CD14-positive monocyte (primary cell): ENCODE data around the gene PPM1H. TPM values are rescaled to one million over a fixed set of nuclear protein-coding genes. Genes with fewer than 3 reads are reported as not detected.

Source experiments
- DNase-seq, 3 donors: peaks; one replicate each; pipeline ENCODE4 v3.0.0-alpha.2; 2011 to 2022
- H2AFZ ChIP-seq: 2 replicates; pipeline ENCODE4 v1.6.0; 2012; ENCODE audit warnings: mild to moderate bottlenecking, low read depth, low read length, inconsistent platforms; ENCODE audit not compliant: insufficient read depth, poor library complexity, severe bottlenecking
- H3K27ac ChIP-seq, 2 donors: 1 replicate in 1 of 2; 2 replicates in 1 of 2; pipeline ENCODE4 v1.5.1; 2012 to 2013; ENCODE audit warnings: low read length in 2 of 2, control low read depth in 1 of 2, inconsistent platforms in 1 of 2, low read depth in 1 of 2, mild to moderate bottlenecking in 1 of 2
- H3K27me3 ChIP-seq, 2 donors: one replicate each; pipeline versions ENCODE4 v1.6.0 to v1.6.1; 2011 to 2013; ENCODE audit warnings: low read length in 2 of 2; ENCODE audit not compliant: control insufficient read depth in 2 of 2, insufficient read depth in 2 of 2
- H3K36me3 ChIP-seq, 2 donors: replicated peaks in 1 of 2; 1 replicate in 1 of 2; 2 replicates in 1 of 2; pipeline versions ENCODE4 v1.5.1 to v1.6.1; 2012 to 2013; ENCODE audit warnings: low read length in 2 of 2, control low read depth in 1 of 2, inconsistent platforms in 1 of 2, mild to moderate bottlenecking in 1 of 2; ENCODE audit not compliant: insufficient read depth in 2 of 2, control insufficient read depth in 1 of 2
- H3K4me1 ChIP-seq, 2 donors: 1 replicate in 1 of 2; 2 replicates in 1 of 2; pipeline versions ENCODE4 v1.5.1 to v1.6.1; 2012 to 2013; ENCODE audit warnings: low read length in 2 of 2, control low read depth in 1 of 2, inconsistent platforms in 1 of 2, mild to moderate bottlenecking in 1 of 2, moderate library complexity in 1 of 2; ENCODE audit not compliant: insufficient read depth in 2 of 2, control insufficient read depth in 1 of 2
- H3K4me2 ChIP-seq: replicated peaks from 2 replicates; pipeline ENCODE3; 2012; ENCODE audit warnings: low read length, moderate library complexity, mild to moderate bottlenecking; ENCODE audit not compliant: poor library complexity, severe bottlenecking; ENCODE audit errors: extremely low read depth
- H3K4me3 ChIP-seq, 3 experiments: fragments of 200-600 bp in 1 of 3; sonication (generic) in 1 of 3; replicated peaks in 1 of 3; 1 replicate in 2 of 3; 2 replicates in 1 of 3; pipeline ENCODE4 v1.5.1; 2011 to 2013; ENCODE audit warnings: low read length in 3 of 3, mild to moderate bottlenecking in 3 of 3, control low read depth in 2 of 3, low read depth in 2 of 3, inconsistent platforms in 1 of 3, moderate library complexity in 1 of 3
- H3K79me2 ChIP-seq: 2 replicates; pipeline ENCODE4 v1.6.0; 2012; ENCODE audit warnings: mild to moderate bottlenecking, control low read depth, inconsistent platforms, low read length, moderate library complexity; ENCODE audit not compliant: insufficient read depth
- H3K9ac ChIP-seq: 2 replicates; pipeline ENCODE4 v1.6.0; 2017; ENCODE audit warnings: low read length, mild to moderate bottlenecking; ENCODE audit not compliant: insufficient read depth, poor library complexity, severe bottlenecking
- H3K9me3 ChIP-seq, 2 donors: replicated peaks in 1 of 2; 1 replicate in 1 of 2; 2 replicates in 1 of 2; pipeline versions ENCODE4 v1.5.1 to v1.6.1; 2012 to 2013; ENCODE audit warnings: low read length in 2 of 2, control low read depth in 1 of 2; ENCODE audit not compliant: control insufficient read depth in 1 of 2, insufficient read depth in 1 of 2
- H4K20me1 ChIP-seq: 2 replicates; pipeline ENCODE4 v1.6.0; 2012; ENCODE audit warnings: mild to moderate bottlenecking, low read length, control low read depth, moderate library complexity; ENCODE audit not compliant: insufficient read depth
- H3K27ac Mint-ChIP-seq, 7 donors: one replicate each; pipeline ENCODE4 v1.8.0; 2020; ENCODE audit warnings: mild to moderate bottlenecking in 7 of 7, mixed read lengths in 7 of 7, moderate library complexity in 6 of 7, inconsistent platforms in 2 of 7
- H3K27me3 Mint-ChIP-seq, 3 donors: one replicate each; pipeline ENCODE4 v1.8.0; 2021 to 2022; ENCODE audit warnings: low read depth in 3 of 3, mild to moderate bottlenecking in 3 of 3, mixed read lengths in 3 of 3, moderate library complexity in 3 of 3, inconsistent platforms in 1 of 3
- H3K36me3 Mint-ChIP-seq, 2 donors: one replicate each; pipeline ENCODE4 v1.8.0; 2020; ENCODE audit warnings: mixed read lengths in 2 of 2, inconsistent platforms in 1 of 2, mild to moderate bottlenecking in 1 of 2
- H3K4me1 Mint-ChIP-seq: one replicate; pipeline ENCODE4 v1.8.0; 2020; ENCODE audit warnings: mild to moderate bottlenecking, mixed read lengths
- H3K4me3 Mint-ChIP-seq, 2 donors: one replicate each; pipeline ENCODE4 v1.8.0; 2020; ENCODE audit warnings: mild to moderate bottlenecking in 2 of 2, mixed read lengths in 2 of 2, moderate library complexity in 1 of 2
- H3K9me3 Mint-ChIP-seq, 7 donors: one replicate each; pipeline ENCODE4 v1.8.0; 2020 to 2022; ENCODE audit warnings: mixed read lengths in 7 of 7, mild to moderate bottlenecking in 6 of 7, moderate library complexity in 6 of 7, inconsistent platforms in 2 of 7
- CTCF ChIP-seq: fragments of 200-600 bp; IDR thresholded peaks from one replicate; pipeline ENCODE4 v1.8.0; 2022; ENCODE audit warnings: antibody characterized with exemption, mild to moderate bottlenecking
- WGBS: methylation state at CpG from one replicate; pipeline ENCODE4 v1.1.5; 2013; ENCODE audit warnings: missing lambda C conversion rate; ENCODE audit not compliant: insufficient coverage; 5-methylcytosine and 5-hydroxymethylcytosine counted together
- intact Hi-C, 2 donors: fragments of 100-400 bp; cut with micrococcal nuclease; formaldehyde crosslinking; loops; one replicate each; pipeline versions ENCODE4 v1.15.0 to v1.15.1; 2023
- polyA plus RNA-seq, 3 donors: library from polyadenylated mRNA; depleted of rRNA in 1 of 3; unstranded in 2 of 3; stranded (reverse) in 1 of 3; fragments of 300-500 nt in 2 of 3; fragments of >200 nt in 1 of 3; fragmentation: Illumina TruSeq in 2 of 3; gene quantifications; 1 replicate in 2 of 3; 2 replicates in 1 of 3; pipeline ENCODE4 v1.2.3, GENCODE V29; 2012 to 2021

The PPM1H gene
- polyA plus RNA-seq, 3 donors, result 1.5 to 2.8 (median 1.9) TPM

- Mint-ChIP-seq H3K9me3 (peaks cover 2 to 10% (median 6%) of the 10 kb centered on the region in 7 donors), H3K36me3 (no peaks in the 10 kb centered on the region), H3K27ac (no peak overlapping the region), H3K4me1 (no peaks in the 10 kb centered on the region), H3K4me3 (no peak overlapping the region), H3K27me3 (no peaks in the 10 kb centered on the region)
- Histone ChIP-seq H3K27me3 (no peaks in the 10 kb centered on the region), H3K79me2 (no peaks in the 10 kb centered on the region), H3K9ac (no peak overlapping the region), H3K9me3 (no peaks in the 10 kb centered on the region), H4K20me1 (no peaks in the 10 kb centered on the region), H3K4me2 (no peak overlapping the region), H3K27ac (no peak overlapping the region), H3K36me3 (no peaks in the 10 kb centered on the region), H2AFZ (no peak overlapping the region), H3K4me3 (no peak overlapping the region), H3K4me1 (no peaks in the 10 kb centered on the region)
- no peak for TF ChIP-seq CTCF
- no peak for DNase-seq
- intact Hi-C loops, result no loop called here
- WGBS, result no CpG with 5 or more reads among the region's 2 CpGs
Observed at GRCh38 chr12:62957233-62957953, 22.4 kb upstream of the PPM1H start.

GRCh38 chr12:62955678-62956077, 20.7 kb upstream of the PPM1H start:
- Mint-ChIP-seq H3K9me3 (peaks cover 0 to 13% (median 4%) of the 10 kb centered on the region in 7 donors), H3K4me1 (no peaks in the 10 kb centered on the region)

More at GRCh38 chr12:62955678-62956077, 20.7 kb upstream of the PPM1H start:
- Mint-ChIP-seq H3K36me3 (no peaks in the 10 kb centered on the region), H3K27ac (no peak overlapping the region), H3K4me3 (no peak overlapping the region), H3K27me3 (no peaks in the 10 kb centered on the region)
- H3K27ac ChIP-seq, result no peak overlapping the region
- H3K4me2 ChIP-seq, result no peak overlapping the region
- H3K9me3 ChIP-seq, result no peaks in the 10 kb centered on the region
- H3K36me3 ChIP-seq, result no peaks in the 10 kb centered on the region
- no peak overlapping the region for H3K4me3 ChIP-seq
- no peak overlapping the region for H2AFZ ChIP-seq
- TF ChIP-seq CTCF, result no peak
- H3K79me2 ChIP-seq, result no peaks in the 10 kb centered on the region
- no peaks in the 10 kb centered on the region for H3K27me3 ChIP-seq
- H3K4me1 ChIP-seq, result no peaks in the 10 kb centered on the region
- intact Hi-C loops, result no loop called here
- 100% methylated on average over 2 of the region's 3 CpGs for WGBS
- no peak for DNase-seq
- H3K9ac ChIP-seq, result no peak overlapping the region
- H4K20me1 ChIP-seq, result no peaks in the 10 kb centered on the region
